GM18526 (cell line): ENCODE results near the gene LRCH1.

Source experiments
- POLR2A ChIP-seq: IDR thresholded peaks from 3 replicates; pipeline ENCODE4 v1.6.1; 2011; ENCODE audit not compliant: insufficient read length; ENCODE audit errors: extremely low read depth

LRCH1 gene

GRCh38 chr13:46593398-46593797 is 40.4 kb downstream of the LRCH1 start:
- TF ChIP-seq POLR2A = no peak

- no peak for TF ChIP-seq POLR2A
Measured at GRCh38 chr13:46594374-46595078, 41.6 kb downstream of the LRCH1 start.

- no peak for TF ChIP-seq POLR2A
Measured at GRCh38 chr13:46595136-46595884, 42.3 kb downstream of the LRCH1 start.

GRCh38 chr13:46595885-46596275 is 42.9 kb downstream of the LRCH1 start:
- TF ChIP-seq POLR2A = no peak

- no peak for TF ChIP-seq POLR2A
Measured at GRCh38 chr13:46596466-46596865, 43.5 kb downstream of the LRCH1 start.

- no peak for TF ChIP-seq POLR2A
Measured at GRCh38 chr13:46598140-46598819, 45.3 kb downstream of the LRCH1 start.

GRCh38 chr13:46598820-46599180 is 45.8 kb downstream of the LRCH1 start:
- no peak for TF ChIP-seq POLR2A

- TF ChIP-seq POLR2A = no peak
Measured at GRCh38 chr13:46600943-46601311, 48.0 kb downstream of the LRCH1 start.

GRCh38 chr13:46602531-46602930 is 49.6 kb downstream of the LRCH1 start:
- TF ChIP-seq POLR2A = no peak

- no peak for TF ChIP-seq POLR2A
Measured at GRCh38 chr13:46603165-46603603, 50.2 kb downstream of the LRCH1 start.

- no peak for TF ChIP-seq POLR2A
Measured at GRCh38 chr13:46604226-46604990, 51.4 kb downstream of the LRCH1 start.

GRCh38 chr13:46605076-46605824 is 52.3 kb downstream of the LRCH1 start:
- no peak for TF ChIP-seq POLR2A

GRCh38 chr13:46605825-46606554 is 53.0 kb downstream of the LRCH1 start:
- no peak for TF ChIP-seq POLR2A

- TF ChIP-seq POLR2A = no peak
Measured at GRCh38 chr13:46606970-46607369, 54.0 kb downstream of the LRCH1 start.
